ENCODE results near the gene SPEM2. TPM values are rescaled to one million over a fixed set of nuclear protein-coding genes. Genes with fewer than 3 reads are reported as not detected.

SPEM2 gene
- total RNA-seq, 1 experiment from 2014 or later: not detected

GRCh38 chr17:7389924-7390910 lies 35.2 kb upstream of the SPEM2 start:
- peaks cover 22% of the 10 kb centered on the region in 2 experiments for H3K4me1 Mint-ChIP-seq
- no peaks in the 10 kb centered on the region for H3K79me1 ChIP-seq (ENCODE audit: insufficient read depth, low read depth, low read length, poor library complexity, severe bottlenecking)
- peaks cover 12% of the 10 kb centered on the region for H3K23me2 ChIP-seq (ENCODE audit: insufficient read length, low read depth, low read length, poor library complexity, severe bottlenecking)
- no peak overlapping the region for H3K14ac ChIP-seq (ENCODE audit: insufficient read depth, low read length)
- no peak overlapping the region for H3T11ph ChIP-seq (ENCODE audit: low read length)
- TF ChIP-seq CTCF (conservative IDR thresholded peaks at IDR 0.05): no peak
- no peak overlapping the region for H2BK20ac ChIP-seq (ENCODE audit: low read depth, low read length, poor library complexity, severe bottlenecking)
- H4K20me1 ChIP-seq (ENCODE audit: control insufficient read depth, insufficient read depth, insufficient read length): peaks cover 2% of the 10 kb centered on the region
- no peak overlapping the region for H2BK5ac ChIP-seq (ENCODE audit: insufficient read length, low read length)
- H3K36me3 Mint-ChIP-seq (ENCODE audit: insufficient read depth in 1 of 3, low read depth in 3 of 3): peaks cover 27 to 56% (median 41%) of the 10 kb centered on the region in 3 experiments
- no peak overlapping the region for H3K18ac ChIP-seq (ENCODE audit: insufficient read length, low read depth, low read length)
- no peak overlapping the region for H4K8ac ChIP-seq (replicated peaks; ENCODE audit: insufficient read length, low read depth, low read length)
- no peak overlapping the region for H4K5ac ChIP-seq (ENCODE audit: insufficient read length, low read depth, low read length)
- no peak overlapping the region for H3K9ac ChIP-seq (ENCODE audit: extremely low read depth, insufficient read length, low read length)
- H3K79me2 ChIP-seq (ENCODE audit: insufficient read depth, low read length): no peaks in the 10 kb centered on the region
- no peak overlapping the region for H2AK5ac ChIP-seq (ENCODE audit: insufficient read length, low read length)
- H2BK120ac ChIP-seq (ENCODE audit: low read depth, low read length, poor library complexity, severe bottlenecking): no peak overlapping the region
- H2BK12ac ChIP-seq (ENCODE audit: insufficient read length, low read depth, low read length): no peak overlapping the region
- no peak overlapping the region; a peak in 1 of 7 replicates for H3K27ac Mint-ChIP-seq
- no peak overlapping the region for H3K56ac ChIP-seq (ENCODE audit: insufficient read length, low read depth, low read length)
- no peak overlapping the region for H3K23ac ChIP-seq (ENCODE audit: insufficient read length, low read depth, low read length)
- H3K27me3 ChIP-seq (ENCODE audit: insufficient read depth, low read length): no peaks in the 10 kb centered on the region
- no peaks in the 10 kb centered on the region; a peak in 1 of 5 replicates for H3K9me3 Mint-ChIP-seq
- no peak overlapping the region for H2AFZ ChIP-seq (ENCODE audit: low read length)
- H4K91ac ChIP-seq (ENCODE audit: insufficient read length, low read depth, low read length): no peak overlapping the region
- H3K9me3 ChIP-seq (ENCODE audit: control insufficient read depth, low read depth, low read length): no peaks in the 10 kb centered on the region
- no peak overlapping the region for H3K27ac ChIP-seq (ENCODE audit: insufficient read length, low read depth, low read length)
- WGBS (ENCODE audit: extremely low coverage, insufficient read length, low lambda C conversion rate): no CpG with 5 or more reads among the region's 19 CpGs
- DNase-seq: peak; percentile 46
- H3K4me1 ChIP-seq (ENCODE audit: insufficient read depth, low read length): peaks cover 7% of the 10 kb centered on the region; the same call in 1 of the 2 replicates
- no peak overlapping the region; a peak in 1 of 5 replicates for H3K4me3 Mint-ChIP-seq
- H3K27me3 Mint-ChIP-seq (ENCODE audit: low read depth): peaks cover 2% of the 10 kb centered on the region
- no peak overlapping the region for H3K4ac ChIP-seq (ENCODE audit: low read depth, low read length)
- H2BK15ac ChIP-seq (ENCODE audit: low read depth, low read length): no peak overlapping the region
- no peak overlapping the region for H3K4me2 ChIP-seq (ENCODE audit: insufficient read depth, insufficient read length, low read length)
